Mucosa of descending colon (tissue), 3 donors: ENCODE data around the gene CERS2. TPM values are rescaled to one million over a fixed set of nuclear protein-coding genes. Genes with fewer than 3 reads are reported as not detected.
A peak's percentile ranks its signal among the peaks of the same experiment; 100 is the strongest.

ENCODE experiments used
- ATAC-seq: fragments of 200-7000 bp; cut with Tn5 transposase; one replicate; pipeline ENCODE4 v1.9.1; 2020; ENCODE audit warnings: mild to moderate bottlenecking, moderate library complexity
- DNase-seq, 3 donors: peaks; one replicate each; pipeline ENCODE4 v3.0.0-alpha.2; 2020
- H3K36me3 ChIP-seq: fragments of 200-600 bp; one replicate; pipeline ENCODE4 v1.8.0; 2021; ENCODE audit warnings: low read depth, mild to moderate bottlenecking
- H3K4me1 ChIP-seq: fragments of 200-600 bp; one replicate; pipeline ENCODE4 v1.8.0; 2021; ENCODE audit warnings: low read depth, mild to moderate bottlenecking
- H3K4me3 ChIP-seq: fragments of 200-600 bp; one replicate; pipeline ENCODE4 v1.8.0; 2021; ENCODE audit warnings: mild to moderate bottlenecking
- H3K9me3 ChIP-seq: fragments of 200-600 bp; one replicate; pipeline ENCODE4 v1.8.0; 2021; ENCODE audit warnings: mild to moderate bottlenecking
- CTCF ChIP-seq: fragments of 200-600 bp; IDR thresholded peaks from one replicate; pipeline ENCODE4 v1.8.0; 2022; ENCODE audit warnings: antibody characterized with exemption, mild to moderate bottlenecking
- intact Hi-C, 2 donors: fragments of 100-400 bp; cut with DNase I in 1 of 2; cut with micrococcal nuclease in 1 of 2; formaldehyde crosslinking; loops; one replicate each; pipeline versions ENCODE4 v1.11.0 to v1.11.1; 2022; cut with DNase I, micrococcal nuclease
- total RNA-seq, 3 donors: library from RNA; stranded (reverse); fragmentation: NEBNext Ultra II Directional in 2 of 3; extraction: Animal tissue kit (Norgen Biotek cat#: 25700) in 2 of 3; gene quantifications; one replicate each; pipeline versions ENCODE4 v1.2.1 to v1.2.4, GENCODE V29; 2021 to 2023
- donor health status: DM: no; HTN: no; CAD: no; lungs with moderate emphysema.
- donor health status: DM: no; HTN: no; CAD: no.
- donor health status: DM: no; HTN: yes; CAD: no.

The CERS2 gene
- total RNA-seq, 3 donors from 2014 or later: 142 to 209 (median 186) TPM

- H3K36me3 ChIP-seq: no peaks in the 10 kb centered on the region
- H3K4me3 ChIP-seq: no peak overlapping the region
- H3K4me1 ChIP-seq: no peaks in the 10 kb centered on the region
- ATAC-seq (no peak), DNase-seq (no peak)
- intact Hi-C loops: no loop called here
- no peaks in the 10 kb centered on the region for H3K9me3 ChIP-seq
- no peak for TF ChIP-seq CTCF
Observed at GRCh38 chr1:150987924-150988323, 13.3 kb upstream of the CERS2 start.

GRCh38 chr1:150985179-150985825 lies 10.7 kb upstream of the CERS2 start:
- H3K9me3 ChIP-seq: no peaks in the 10 kb centered on the region
- peaks cover 10% of the 10 kb centered on the region for H3K4me1 ChIP-seq
- no peaks in the 10 kb centered on the region for H3K36me3 ChIP-seq
- no peak for TF ChIP-seq CTCF
- DNase-seq: no peak
- no peak for ATAC-seq
- intact Hi-C loops: no loop called here
- no peak overlapping the region for H3K4me3 ChIP-seq

GRCh38 chr1:150981805-150982712 lies 7.4 kb upstream of the CERS2 start, which contains the start of gene ANXA9:
Gene ANXA9, plus strand, starts transcription at chr1:150982292. Its CDS starts 814 bp downstream, at chr1:150983106.
- DNase-seq: peak; percentile 58 to 62 (median 62)
- Histone ChIP-seq H3K36me3 (no peaks in the 10 kb centered on the region), H3K9me3 (no peaks in the 10 kb centered on the region), H3K4me3 (no peak within 1 kb of the TSS), H3K4me1 (peaks cover 18% of the 10 kb centered on the region)
- TF ChIP-seq CTCF: no peak
- ATAC-seq: peak; percentile 78
- intact Hi-C loops: no loop called here

- no peaks in the 10 kb centered on the region for H3K36me3 ChIP-seq
- TF ChIP-seq CTCF: no peak
- H3K9me3 ChIP-seq: no peaks in the 10 kb centered on the region
- H3K4me3 ChIP-seq: no peak overlapping the region
- intact Hi-C loops: no loop called here
- H3K4me1 ChIP-seq: peaks cover 20% of the 10 kb centered on the region
- ATAC-seq (peak; percentile 53), DNase-seq (peak; percentile 40 to 68 (median 55))
Observed at GRCh38 chr1:150981177-150981804, 6.7 kb upstream of the CERS2 start.

- intact Hi-C loops: loop anchor here in 1 of 2 donors (10.0 kb wide), 1 partner anchor 55 kb away; the partner anchor contains the start of gene SETDB1
- no peaks in the 10 kb centered on the region for H3K9me3 ChIP-seq
- TF ChIP-seq CTCF: peak; percentile 98
- no peak overlapping the region for H3K4me3 ChIP-seq
- H3K36me3 ChIP-seq: no peaks in the 10 kb centered on the region
- DNase-seq (peak; percentile 74 to 97 (median 80)), ATAC-seq (peak; percentile 61)
- peaks cover 26% of the 10 kb centered on the region for H3K4me1 ChIP-seq
Observed at GRCh38 chr1:150979092-150980056, 4.7 kb upstream of the CERS2 start.
